ENCODE data around the gene KRT78.
"Not testable (repeated sequence)": the region's sequence is repeated elsewhere in the genome, so short reads cannot be mapped to it uniquely, and the experiment has no call there.

Gene KRT78

GRCh38 chr12:52872644-52873389 is 24.0 kb upstream of the KRT78 start:
- in situ Hi-C loops (cut with MboI; ENCODE audit: low sequenced_read_pairs): no loop called here

- in situ Hi-C loops (cut with MboI; ENCODE audit: low sequenced_read_pairs): no loop called here
These were observed 22.7 kb upstream of the KRT78 start for GRCh38 chr12:52871291-52872039.

- in situ Hi-C loops (cut with MboI; ENCODE audit: low sequenced_read_pairs): no loop called here
These were observed 21.8 kb upstream of the KRT78 start for GRCh38 chr12:52870361-52871290.

GRCh38 chr12:52867642-52868041 is 18.8 kb upstream of the KRT78 start:
- in situ Hi-C loops (cut with MboI; ENCODE audit: low sequenced_read_pairs): loop anchor here (5.0 to 10.0 kb wide), 2 partner anchors 73 to 285 kb away; partner anchors contain the start of gene KRT3

- in situ Hi-C loops (cut with MboI; ENCODE audit: low sequenced_read_pairs): loop anchor here (5.0 to 10.0 kb wide), 2 partner anchors 72 to 285 kb away; partner anchors contain the start of gene KRT3
These were observed 18.4 kb upstream of the KRT78 start for GRCh38 chr12:52867152-52867551.

- in situ Hi-C loops (cut with MboI; ENCODE audit: low sequenced_read_pairs): loop anchor here (5.0 to 10.0 kb wide), 2 partner anchors 71 to 283 kb away; partner anchors contain the start of gene KRT3
These were observed 16.5 kb upstream of the KRT78 start for GRCh38 chr12:52865090-52865944.

- in situ Hi-C loops (cut with MboI; ENCODE audit: low sequenced_read_pairs): loop anchor here (10.0 kb wide), 1 partner anchor 67 kb away; the partner anchor contains the start of gene KRT3
These were observed 13.2 kb upstream of the KRT78 start for GRCh38 chr12:52862023-52862422.

GRCh38 chr12:52861511-52861910 is 12.7 kb upstream of the KRT78 start:
- in situ Hi-C loops (cut with MboI; ENCODE audit: low sequenced_read_pairs): loop anchor here (10.0 kb wide), 1 partner anchor 67 kb away; the partner anchor contains the start of gene KRT3

- in situ Hi-C loops (cut with MboI; ENCODE audit: low sequenced_read_pairs): loop anchor here (10.0 kb wide), 1 partner anchor 65 kb away; the partner anchor contains the start of gene KRT3
These were observed 11.5 kb upstream of the KRT78 start for GRCh38 chr12:52860102-52860823.

- in situ Hi-C loops (cut with MboI; ENCODE audit: low sequenced_read_pairs): no loop called here
These were observed 8.7 kb upstream of the KRT78 start for GRCh38 chr12:52857500-52857899.

- in situ Hi-C loops (cut with MboI; ENCODE audit: low sequenced_read_pairs): no loop called here
These were observed 8.0 kb upstream of the KRT78 start for GRCh38 chr12:52856787-52857186.

- in situ Hi-C loops (cut with MboI; ENCODE audit: low sequenced_read_pairs): not testable (repeated sequence)
These were observed 7.3 kb upstream of the KRT78 start for GRCh38 chr12:52856077-52856476.

GRCh38 chr12:52851787-52852186 is 3.0 kb upstream of the KRT78 start:
- in situ Hi-C loops (cut with MboI; ENCODE audit: low sequenced_read_pairs): no loop called here

GRCh38 chr12:52850681-52851080 is 1.9 kb upstream of the KRT78 start:
- in situ Hi-C loops (cut with MboI; ENCODE audit: low sequenced_read_pairs): no loop called here

- in situ Hi-C loops (cut with MboI; ENCODE audit: low sequenced_read_pairs): no loop called here
These were observed 717 bp upstream of the KRT78 start for GRCh38 chr12:52849511-52849910.

GRCh38 chr12:52847335-52848102 is 1.3 kb downstream of the KRT78 start:
- in situ Hi-C loops (cut with MboI; ENCODE audit: low sequenced_read_pairs): no loop called here

GRCh38 chr12:52846356-52846970 is 2.3 kb downstream of the KRT78 start:
- in situ Hi-C loops (cut with MboI; ENCODE audit: low sequenced_read_pairs): no loop called here

- in situ Hi-C loops (cut with MboI; ENCODE audit: low sequenced_read_pairs): no loop called here
These were observed 2.8 kb downstream of the KRT78 start for GRCh38 chr12:52845946-52846345.
